GM18508 (cell line): ENCODE results near the gene SHB.

Experiments used
- ATAC-seq: cut with Tn5 transposase; IDR thresholded peaks from one replicate; pipeline ENCODE4 v1.9.1; 2021; ENCODE audit warnings: moderate number of reproducible peaks; ENCODE audit not compliant: insufficient read depth, unreplicated experiment

Gene SHB

GRCh38 chr9:37944266-37944650 lies 124.8 kb downstream of the SHB start:
- no peak for ATAC-seq

GRCh38 chr9:37943345-37944265 lies 125.4 kb downstream of the SHB start:
- no peak for ATAC-seq

DNA sequence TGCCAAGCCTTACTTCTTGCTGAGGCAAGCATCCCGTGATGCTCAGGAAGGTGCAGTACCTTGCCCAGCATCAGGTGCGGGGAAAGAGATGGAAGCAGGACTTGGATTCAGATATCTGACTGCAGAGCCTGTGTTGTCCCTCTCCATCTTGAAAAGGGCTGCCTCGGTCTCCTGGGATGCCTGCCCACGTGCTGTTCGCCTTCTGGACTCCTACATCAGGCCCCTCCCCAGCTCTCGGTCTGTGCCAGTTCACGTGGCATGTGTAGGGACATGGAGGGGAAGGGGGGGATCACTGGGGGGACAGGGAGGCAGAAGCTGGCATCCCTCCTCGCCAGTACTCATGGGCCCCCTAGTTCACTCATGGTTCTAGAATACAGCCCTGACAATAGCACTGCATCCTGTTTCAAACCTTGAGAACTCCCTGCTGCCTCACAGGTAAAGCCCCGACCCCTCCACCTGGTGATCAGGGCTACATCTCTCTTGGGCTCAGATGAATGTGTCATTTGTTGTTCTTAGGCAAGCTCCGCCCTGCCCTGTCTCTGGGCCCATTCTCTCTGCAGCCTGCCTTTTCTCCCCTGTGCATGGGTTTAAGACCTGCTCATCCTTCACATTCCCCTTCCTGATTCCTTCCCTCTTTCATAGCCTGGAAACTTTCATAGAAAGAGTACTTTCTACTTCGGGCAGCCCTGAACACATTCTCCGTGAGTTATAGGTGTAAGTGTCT lies 126.2 kb downstream of the SHB start:
- ATAC-seq = no peak

GRCh38 chr9:37941253-37941652 lies 127.8 kb downstream of the SHB start:
- ATAC-seq = no peak

- no peak for ATAC-seq
Observed at GRCh38 chr9:37939575-37940095, 129.4 kb downstream of the SHB start.

DNA sequence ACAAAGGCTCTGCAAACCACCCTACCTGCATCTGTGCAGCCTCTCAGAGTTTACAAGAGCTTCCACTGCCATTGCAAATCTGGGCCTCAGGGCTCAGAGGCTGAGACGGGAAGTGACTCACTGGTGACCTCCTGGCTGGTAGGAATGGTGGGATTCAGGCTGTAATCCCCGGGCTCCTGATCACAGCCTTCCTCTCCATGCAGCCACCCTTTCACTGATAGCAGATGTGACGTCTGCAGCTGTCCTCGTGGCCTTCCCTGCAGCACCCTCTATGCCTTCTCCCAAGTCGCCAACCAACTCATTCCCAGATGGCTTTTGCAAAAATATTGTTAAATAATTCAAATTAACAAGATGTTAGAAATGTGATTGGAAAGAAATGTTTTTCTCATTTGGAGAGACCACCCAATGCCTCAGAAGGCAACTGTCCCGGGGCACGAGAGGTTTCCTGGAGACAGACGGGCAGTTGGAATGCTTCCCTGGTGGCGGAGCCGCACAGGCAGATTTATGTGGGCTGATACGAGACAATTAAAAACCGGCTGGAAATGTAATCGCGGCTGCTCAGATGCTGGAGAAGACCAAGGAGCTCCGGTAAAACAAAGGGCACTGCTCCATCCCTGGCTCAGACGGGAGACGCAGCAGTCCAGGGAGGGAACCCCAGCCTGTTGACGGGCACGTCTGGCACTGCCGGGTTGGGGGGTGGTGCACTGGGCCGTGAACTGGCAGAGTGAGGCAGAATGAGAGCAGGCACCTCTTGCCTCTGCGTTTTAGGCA lies 130.7 kb downstream of the SHB start:
- no peak for ATAC-seq

GRCh38 chr9:37937366-37937765 lies 131.7 kb downstream of the SHB start:
- no peak for ATAC-seq

DNA sequence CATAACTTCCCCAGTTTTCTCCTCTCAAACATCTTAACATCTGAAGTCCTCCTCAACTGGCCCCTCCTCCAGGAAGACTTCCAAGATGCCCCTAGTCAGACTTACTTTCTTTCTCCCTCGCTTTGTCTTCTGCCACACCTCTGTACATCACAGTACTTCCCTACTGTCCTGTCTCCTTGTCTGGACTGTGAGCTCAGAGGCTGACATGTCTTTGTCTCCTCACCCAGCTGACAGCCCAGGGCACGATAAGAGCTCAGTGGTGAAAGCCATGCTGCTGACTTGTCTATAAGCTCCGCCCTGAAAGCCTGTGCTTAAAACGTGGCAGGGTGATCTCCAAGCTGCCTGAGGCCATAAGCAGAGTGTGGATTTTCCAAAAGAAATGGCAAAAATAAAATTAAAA lies 132.1 kb downstream of the SHB start:
- no peak for ATAC-seq

DNA sequence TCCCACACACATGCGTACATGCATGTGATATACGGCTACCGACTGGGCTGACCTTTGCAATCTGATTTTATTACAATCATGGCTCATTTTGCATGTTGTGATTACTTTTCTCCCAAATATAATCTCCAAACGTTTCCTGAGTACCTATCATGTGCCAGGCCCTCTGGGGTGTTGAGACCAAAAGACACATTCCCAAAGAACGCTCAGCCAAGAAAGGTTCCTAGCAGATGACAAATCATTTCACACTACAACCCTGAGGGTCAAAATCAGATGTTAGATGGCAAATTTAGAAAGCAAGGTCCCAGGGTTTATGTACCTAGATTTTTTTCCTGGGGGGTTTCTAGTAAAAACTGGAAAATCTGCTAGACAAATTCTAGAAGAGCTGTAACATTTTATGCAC lies 132.7 kb downstream of the SHB start:
- ATAC-seq = no peak

- ATAC-seq = no peak
Observed at GRCh38 chr9:37935096-37935495, 133.9 kb downstream of the SHB start.

DNA sequence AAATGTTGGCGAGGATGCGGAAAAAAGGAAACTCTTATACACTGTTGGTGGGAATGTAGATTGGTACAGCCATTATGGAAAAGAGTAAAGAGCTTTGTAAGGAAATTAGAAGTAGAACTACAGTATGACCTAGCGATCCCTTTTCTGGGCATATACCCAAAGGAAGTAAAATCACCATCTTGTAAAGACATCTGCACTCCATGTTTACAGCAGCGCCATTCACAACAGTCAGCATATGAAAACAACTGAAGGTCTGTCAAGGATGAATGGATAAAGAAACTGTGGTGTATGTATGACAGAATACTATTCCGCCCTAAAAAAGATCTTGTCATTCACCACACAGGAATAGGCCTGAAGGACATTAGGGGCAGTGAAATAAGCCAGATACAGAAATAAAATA lies 137.4 kb downstream of the SHB start:
- no peak for ATAC-seq

DNA sequence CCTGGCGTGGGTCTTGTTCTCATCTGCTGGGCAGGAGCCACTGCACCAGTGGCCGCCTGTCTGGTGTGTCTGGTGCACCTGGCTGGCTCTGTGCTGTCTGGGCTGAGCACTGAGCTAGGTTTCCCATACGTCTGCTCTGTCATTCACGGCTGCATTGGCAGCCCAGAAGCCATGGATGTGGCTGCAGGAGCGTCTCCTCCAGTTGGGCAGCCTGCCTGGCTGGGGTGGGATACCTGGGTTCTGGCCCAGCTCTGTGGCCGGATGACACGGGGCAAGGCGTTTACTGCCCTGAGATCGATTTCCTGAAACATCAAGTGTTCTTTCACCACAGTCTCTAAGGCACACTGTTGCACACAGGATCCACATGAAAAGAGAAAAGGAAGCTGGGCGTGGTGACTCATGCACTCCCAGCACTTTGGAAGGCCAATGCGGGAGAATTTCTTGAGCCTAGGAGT lies 139.6 kb downstream of the SHB start:
- ATAC-seq = no peak

DNA sequence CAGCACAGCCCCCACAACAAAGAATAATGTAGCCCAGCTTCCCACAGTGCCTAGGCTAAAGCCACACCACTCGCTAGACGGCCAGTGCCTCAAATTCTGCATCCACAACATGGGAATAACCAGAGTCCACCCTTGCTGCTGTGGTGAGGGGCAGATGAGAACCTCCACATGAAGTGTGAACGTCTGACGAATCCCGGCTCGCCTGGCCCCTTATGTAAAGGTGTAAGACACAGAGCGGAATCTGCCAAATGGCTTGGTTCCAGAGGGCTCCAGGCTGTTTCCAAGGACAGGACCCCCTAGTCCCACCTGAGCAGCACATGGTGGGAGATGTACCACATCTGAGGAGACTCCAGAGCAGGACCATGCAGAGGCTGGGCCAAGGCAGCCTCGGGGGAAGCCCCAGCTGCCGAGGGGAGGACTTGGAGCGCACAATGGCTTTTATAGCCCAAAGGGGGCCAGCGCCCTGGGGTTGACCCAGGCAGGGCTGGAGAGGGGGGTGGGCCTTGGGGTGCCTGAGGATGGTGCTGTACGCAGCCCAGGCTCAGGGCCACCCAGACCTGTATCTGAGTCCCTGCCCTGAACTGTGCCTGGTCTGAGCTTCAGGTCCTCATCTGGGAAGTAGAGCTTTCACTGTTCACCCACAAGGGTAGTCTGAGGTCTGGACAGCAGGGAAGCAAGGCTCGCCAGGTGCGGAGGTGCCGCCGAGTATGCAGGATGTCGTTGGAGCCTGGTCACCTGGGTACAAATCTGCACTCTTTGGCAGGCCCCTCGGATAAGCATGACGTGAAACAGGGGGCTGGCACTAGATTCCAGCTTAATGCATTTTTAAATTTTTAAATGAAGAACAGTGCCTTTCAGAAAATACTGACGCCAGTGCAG lies 140.2 kb downstream of the SHB start:
- no peak for ATAC-seq

DNA sequence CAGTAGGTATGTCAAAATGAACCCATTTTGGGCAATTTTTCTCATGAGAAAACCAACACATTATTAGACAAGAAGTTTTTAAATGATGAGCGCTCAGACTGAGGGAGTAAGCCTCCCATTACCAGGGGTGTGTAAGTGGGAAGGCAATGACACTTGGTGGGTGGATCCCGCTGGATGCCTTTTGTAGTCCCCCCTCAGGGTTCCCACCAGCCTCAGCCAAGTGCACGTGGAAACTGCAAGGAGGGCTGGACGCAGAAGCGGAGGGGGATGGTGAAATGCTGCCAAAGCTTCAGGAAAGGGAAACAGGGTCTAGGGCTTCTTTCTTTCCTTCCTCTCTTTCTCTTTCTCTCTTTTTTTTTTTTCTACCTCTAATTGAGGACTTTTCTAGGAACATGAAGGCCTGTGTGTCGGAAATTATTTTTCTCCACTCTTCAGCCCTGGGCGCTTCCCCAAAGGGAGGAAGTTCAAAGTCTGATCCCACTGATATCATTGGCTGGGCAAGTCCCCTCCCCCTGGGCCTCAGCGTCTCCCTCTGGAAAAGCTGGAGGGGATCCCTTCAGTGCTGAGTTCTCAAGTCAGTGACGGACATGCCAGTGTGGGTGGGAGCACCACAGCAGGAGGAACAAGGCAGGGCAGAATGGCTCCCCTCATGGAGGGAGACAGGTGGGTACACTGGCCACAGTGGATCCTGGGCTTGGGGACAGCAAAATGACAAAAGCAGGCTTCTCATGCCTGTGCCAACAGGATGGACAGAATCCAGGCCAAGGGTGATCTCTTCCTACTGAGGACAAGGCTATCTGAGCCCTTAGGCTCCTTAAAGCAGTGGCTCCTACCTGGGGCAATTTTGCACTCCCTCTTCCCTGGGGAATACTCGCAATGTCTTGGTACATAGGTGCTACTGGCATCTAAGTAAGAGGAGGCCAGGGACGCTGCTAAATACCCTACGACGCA lies 141.2 kb downstream of the SHB start:
- ATAC-seq = no peak

- ATAC-seq = no peak
Observed at GRCh38 chr9:37927132-37927531, 141.9 kb downstream of the SHB start.

- ATAC-seq = no peak
Observed at GRCh38 chr9:37926737-37927118, 142.3 kb downstream of the SHB start.

DNA sequence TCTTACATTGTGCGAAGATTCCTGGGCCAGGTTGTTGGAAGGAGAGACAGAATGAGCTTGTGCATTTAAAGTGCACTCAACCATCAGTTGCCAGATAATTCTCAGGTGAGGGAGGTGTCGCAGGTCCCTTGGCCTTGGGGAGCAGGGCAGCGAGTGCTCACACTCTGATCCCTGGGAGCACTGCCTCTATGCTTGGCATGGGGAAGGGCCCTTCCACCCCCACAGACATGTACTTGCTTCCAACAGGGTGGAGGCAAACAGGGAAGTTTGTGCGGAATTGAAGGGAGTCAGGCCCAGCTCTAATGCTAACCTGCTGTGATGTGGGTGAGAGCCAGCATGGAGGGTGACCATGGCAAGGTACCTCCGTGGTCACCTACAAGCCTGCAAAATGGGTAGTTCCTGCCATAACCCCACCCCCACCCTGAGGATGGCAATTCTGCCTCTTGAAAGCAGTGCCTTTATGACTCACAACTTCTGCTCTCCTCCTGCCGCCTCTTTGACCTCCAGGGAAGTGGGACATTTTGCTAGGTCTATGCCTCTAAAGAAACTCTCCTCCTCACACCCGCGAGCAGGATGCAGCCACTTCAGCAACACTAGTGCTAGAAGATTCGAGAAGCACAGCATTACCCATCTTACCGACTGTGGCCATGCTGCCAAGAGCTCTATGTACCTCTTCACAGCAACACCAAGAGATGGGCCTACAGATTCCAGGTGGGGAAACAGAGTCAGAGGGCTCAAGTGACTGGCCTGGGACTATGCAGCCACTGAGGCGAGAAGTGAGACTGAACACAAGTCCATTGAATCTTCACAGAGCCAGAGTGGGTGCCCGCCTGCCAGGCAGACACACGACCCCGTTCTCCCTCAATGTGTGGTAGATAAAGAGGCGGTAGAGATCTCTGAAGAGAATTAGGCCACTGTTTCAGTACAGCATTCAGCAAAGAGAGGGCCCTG lies 143.0 kb downstream of the SHB start:
- ATAC-seq = no peak
